SK-N-SH treated with all-trans-retinoic acid at 6 μM for 48 hours (cell line): ENCODE measurements around the gene PRKG1.

Experiments used
- ATAC-seq: fragments of 200-7000 bp; cut with Tn5 transposase; 3 replicates; pipeline ENCODE4 v1.9.1; 2020; ENCODE audit warnings: mild to moderate bottlenecking, moderate library complexity
- ARNTL ChIP-seq: fragments of 450-650 bp; formaldehyde crosslinking; IDR thresholded peaks from 2 replicates; pipeline ENCODE4 v1.5.0; 2020; ENCODE audit warnings: low read depth, mild to moderate bottlenecking, moderate library complexity, borderline replicate concordance
- CSRNP3 ChIP-seq: fragments of 250-450 bp; sonication (Bioruptor Pico); IDR thresholded peaks from 2 replicates; pipeline ENCODE4 v1.5.1; 2021; ENCODE audit warnings: mild to moderate bottlenecking, moderate library complexity
- ESRRG ChIP-seq: fragments of 250-450 bp; sonication (Bioruptor Pico); IDR thresholded peaks from 2 replicates; pipeline ENCODE4 v1.6.1; 2021; ENCODE audit warnings: mild to moderate bottlenecking
- OSR1 ChIP-seq: fragments of 250-450 bp; sonication (Bioruptor Pico); IDR thresholded peaks from 2 replicates; pipeline ENCODE4 v1.8.0; 2022; ENCODE audit warnings: moderate library complexity, mild to moderate bottlenecking, inconsistent platforms
- PATZ1 ChIP-seq: fragments of 250-450 bp; sonication (Bioruptor Pico); IDR thresholded peaks from 2 replicates; pipeline ENCODE4 v1.8.0; 2020; ENCODE audit warnings: mild to moderate bottlenecking, moderate library complexity, borderline replicate concordance
- POU6F1 ChIP-seq: fragments of 250-450 bp; sonication (Bioruptor Pico); IDR thresholded peaks from 2 replicates; pipeline ENCODE4 v1.8.0; 2021; ENCODE audit warnings: low read depth, mild to moderate bottlenecking, moderate library complexity, borderline replicate concordance
- PPARA ChIP-seq: fragments of 250-450 bp; sonication (Bioruptor Pico); IDR thresholded peaks from 2 replicates; pipeline ENCODE4 v1.5.0; 2020; ENCODE audit warnings: mild to moderate bottlenecking, borderline replicate concordance
- RARB ChIP-seq: fragments of 250-450 bp; sonication (Bioruptor Pico); IDR thresholded peaks from 2 replicates; pipeline ENCODE4 v1.8.0; 2021; ENCODE audit warnings: mild to moderate bottlenecking, moderate library complexity
- SNAI2 ChIP-seq: fragments of 250-450 bp; sonication (Bioruptor Pico); IDR thresholded peaks from 2 replicates; pipeline ENCODE4 v1.5.0; 2020; ENCODE audit warnings: mild to moderate bottlenecking, moderate library complexity
- TCF4 ChIP-seq: fragments of 250-450 bp; sonication (Bioruptor Pico); IDR thresholded peaks from 2 replicates; pipeline ENCODE4 v1.8.0; 2021; ENCODE audit warnings: mild to moderate bottlenecking, moderate library complexity, borderline replicate concordance
- TOX ChIP-seq: fragments of 250-450 bp; sonication (Bioruptor Pico); IDR thresholded peaks from 2 replicates; pipeline ENCODE4 v1.8.0; 2021; ENCODE audit warnings: mild to moderate bottlenecking, moderate library complexity, borderline replicate concordance
- TSHZ2 ChIP-seq: fragments of 250-450 bp; sonication (Bioruptor Pico); IDR thresholded peaks from 2 replicates; pipeline ENCODE4 v1.5.0; 2020; ENCODE audit warnings: mild to moderate bottlenecking, moderate library complexity
- ZFP30 ChIP-seq: fragments of 450-650 bp; formaldehyde crosslinking; IDR thresholded peaks from 2 replicates; pipeline ENCODE4 v1.5.0; 2022; ENCODE audit warnings: mild to moderate bottlenecking, moderate library complexity
- ZNF565 ChIP-seq: fragments of 450-650 bp; formaldehyde crosslinking; conservative IDR thresholded peaks from 2 replicates; pipeline ENCODE4 v1.5.0; 2020; ENCODE audit warnings: low read depth, mild to moderate bottlenecking, moderate library complexity
- ZNF70 ChIP-seq: fragments of 450-650 bp; formaldehyde crosslinking; IDR thresholded peaks from 2 replicates; pipeline ENCODE4 v1.5.0; 2020; ENCODE audit warnings: mild to moderate bottlenecking, moderate library complexity
- ZNF8 ChIP-seq: fragments of 450-650 bp; formaldehyde crosslinking; IDR thresholded peaks from 2 replicates; pipeline ENCODE4 v1.5.0; 2020; ENCODE audit warnings: mild to moderate bottlenecking, moderate library complexity

PRKG1 gene

GRCh38 chr10:52020173-52020572 lies 945.9 kb downstream of the PRKG1 start:
- ATAC-seq, result no peak
- TF ChIP-seq POU6F1 (CRISPR knock-in tag) (no peak), ZNF70 (CRISPR knock-in tag) (no peak), ZNF565 (CRISPR knock-in tag) (no peak), ZNF8 (CRISPR knock-in tag) (no peak), TSHZ2 (CRISPR knock-in tag) (no peak), PATZ1 (CRISPR knock-in tag) (no peak), RARB (CRISPR knock-in tag) (no peak), ESRRG (CRISPR knock-in tag) (no peak), SNAI2 (CRISPR knock-in tag) (no peak), ZFP30 (CRISPR knock-in tag) (no peak), CSRNP3 (CRISPR knock-in tag) (no peak)

- no peak for ATAC-seq
- TF ChIP-seq ARNTL (CRISPR knock-in tag), result no peak
- no peak for TF ChIP-seq OSR1 (CRISPR knock-in tag)
- no peak for TF ChIP-seq TOX (CRISPR knock-in tag)
Measured at GRCh38 chr10:52020702-52021101, 946.4 kb downstream of the PRKG1 start.

GRCh38 chr10:52027055-52027705 lies 952.9 kb downstream of the PRKG1 start:
- TF ChIP-seq PPARA (no peak), ZNF70 (CRISPR knock-in tag) (no peak), ZNF565 (CRISPR knock-in tag) (no peak), CSRNP3 (CRISPR knock-in tag) (no peak)
- no peak for ATAC-seq

- no peak for ATAC-seq
- no peak for TF ChIP-seq ARNTL (CRISPR knock-in tag)
- TF ChIP-seq ZNF8 (CRISPR knock-in tag), result no peak
- no peak for TF ChIP-seq SNAI2 (CRISPR knock-in tag)
- no peak for TF ChIP-seq ZFP30 (CRISPR knock-in tag)
- TF ChIP-seq ZNF565 (CRISPR knock-in tag), result no peak
- no peak for TF ChIP-seq TCF4 (CRISPR knock-in tag)
Measured at GRCh38 chr10:52028523-52028858, 954.2 kb downstream of the PRKG1 start.
